HEK293T (cell line): ENCODE results near the gene POLD1.

ENCODE experiments used
- CTCF ChIA-PET: fragments of 350-600 bp; formaldehyde crosslinking; extraction: SDS; loops from one replicate; lab custom pipeline; 2021; ENCODE audit warnings: antibody characterized with exemption, inconsistent platforms; lab: Yijun Ruan, JAX
- POLR2A ChIA-PET: fragments of 350-600 bp; formaldehyde crosslinking; extraction: SDS; loops from one replicate; lab custom pipeline; 2020; ENCODE audit warnings: antibody characterized with exemption, inconsistent platforms; lab: Yijun Ruan, JAX
- DNase-seq: peaks from one replicate; pipeline ENCODE4 v3.0.0; 2012; ENCODE audit warnings: mixed read lengths; ENCODE audit errors: extremely low spot score
- ARNT ChIP-seq: fragments of 450-650 bp; IDR thresholded peaks from 2 replicates; pipeline ENCODE4 v1.6.1; 2017; ENCODE audit warnings: mild to moderate bottlenecking
- BHLHE40 ChIP-seq: fragments of 450-650 bp; IDR thresholded peaks from 2 replicates; pipeline ENCODE4 v1.6.1; 2016; ENCODE audit warnings: mild to moderate bottlenecking, moderate library complexity, borderline replicate concordance
- CTBP1 ChIP-seq: fragments of 450-650 bp; IDR thresholded peaks from 2 replicates; pipeline ENCODE4 v1.6.1; 2016; ENCODE audit warnings: borderline replicate concordance
- ELF4 ChIP-seq: fragments of 450-650 bp; IDR thresholded peaks from 2 replicates; pipeline ENCODE4 v1.6.1; 2017; ENCODE audit warnings: antibody characterized with exemption
- FOXA1 ChIP-seq: fragments of 450-650 bp; IDR thresholded peaks from 2 replicates; pipeline ENCODE4 v1.6.1; 2016; ENCODE audit warnings: mild to moderate bottlenecking
- FOXK2 ChIP-seq: fragments of 450-650 bp; IDR thresholded peaks from 2 replicates; pipeline ENCODE4 v1.6.1; 2016; ENCODE audit warnings: mild to moderate bottlenecking
- FOXM1 ChIP-seq: fragments of 450-650 bp; IDR thresholded peaks from 2 replicates; pipeline ENCODE4 v1.6.1; 2017; ENCODE audit warnings: mild to moderate bottlenecking, borderline replicate concordance
- HDGF ChIP-seq: fragments of 450-650 bp; IDR thresholded peaks from 2 replicates; pipeline ENCODE4 v1.6.1; 2017; ENCODE audit warnings: antibody characterized with exemption, borderline replicate concordance
- L3MBTL2 ChIP-seq: fragments of 450-650 bp; conservative IDR thresholded peaks from 2 replicates; pipeline ENCODE4 v1.6.1; 2016; ENCODE audit warnings: mild to moderate bottlenecking
- LEF1 ChIP-seq: fragments of 450-650 bp; IDR thresholded peaks from 2 replicates; pipeline ENCODE4 v1.6.1; 2017; ENCODE audit warnings: mild to moderate bottlenecking, borderline replicate concordance
- NFRKB ChIP-seq: fragments of 450-650 bp; IDR thresholded peaks from 2 replicates; pipeline ENCODE4 v1.6.1; 2016; ENCODE audit warnings: mild to moderate bottlenecking, moderate library complexity
- PKNOX1 ChIP-seq: fragments of 450-650 bp; IDR thresholded peaks from 2 replicates; pipeline ENCODE4 v1.6.1; 2016
- SP1 ChIP-seq: fragments of 450-650 bp; IDR thresholded peaks from 2 replicates; pipeline ENCODE4 v1.6.1; 2017
- SUZ12 ChIP-seq: fragments of 450-650 bp; IDR thresholded peaks from 2 replicates; pipeline ENCODE4 v1.6.1; 2016; ENCODE audit warnings: mild to moderate bottlenecking
- TARDBP ChIP-seq: fragments of 450-650 bp; IDR thresholded peaks from 2 replicates; pipeline ENCODE4 v1.6.1; 2016
- ZNF384 ChIP-seq: fragments of 450-650 bp; IDR thresholded peaks from 2 replicates; pipeline ENCODE4 v1.6.1; 2016

The POLD1 gene

DNA sequence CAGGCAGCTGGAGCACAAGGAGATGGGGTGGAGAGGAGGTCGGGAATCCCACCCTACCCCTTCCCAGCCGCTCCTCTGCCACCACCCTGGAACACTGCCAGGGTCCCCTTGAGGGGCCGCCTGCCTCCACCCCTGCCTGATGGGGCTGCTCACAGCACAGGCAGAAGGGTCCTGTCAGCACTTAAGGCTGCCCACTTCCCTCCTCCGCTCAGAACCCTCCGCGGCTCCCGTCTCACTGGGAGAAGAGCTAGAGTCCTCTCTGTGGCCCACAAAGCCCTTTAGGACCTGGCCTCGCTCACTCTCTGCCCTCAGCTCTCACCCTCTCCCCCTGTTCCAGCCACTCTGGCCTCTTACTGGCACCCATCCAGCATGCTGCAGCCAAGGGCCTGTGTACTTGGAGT is 3.4 kb upstream of the POLD1 start:
- TF ChIP-seq L3MBTL2: no peak
- no peak for TF ChIP-seq PKNOX1
- TF ChIP-seq HDGF: no peak
- no peak for TF ChIP-seq CTBP1
- TF ChIP-seq LEF1: no peak
- TF ChIP-seq FOXM1: no peak
- no peak for TF ChIP-seq NFRKB
- TF ChIP-seq TARDBP: no peak
- no peak for TF ChIP-seq SUZ12
- no peak for TF ChIP-seq ARNT
- TF ChIP-seq ELF4: no peak
- TF ChIP-seq BHLHE40: no peak
- no peak for TF ChIP-seq FOXK2
- no peak for TF ChIP-seq ZNF384
- no peak for TF ChIP-seq FOXA1
- no peak for TF ChIP-seq SP1
- ChIA-PET POLR2A (no interaction called here), CTCF (no interaction called here)

GRCh38 chr19:50381881-50382729 is 2.0 kb upstream of the POLD1 start:
- POLR2A ChIA-PET: no interaction called here
- DNase-seq: no peak
- TF ChIP-seq NFRKB (no peak), SUZ12 (no peak), SP1 (no peak), FOXK2 (no peak), LEF1 (no peak), BHLHE40 (no peak), ARNT (no peak), HDGF (no peak), ELF4 (no peak), FOXM1 (no peak), CTBP1 (no peak)
- CTCF ChIA-PET: no interaction called here

More for the DNA sequence above, 3.4 kb upstream of the POLD1 start:
- DNase-seq: no peak

GRCh38 chr19:50383001-50383851 is 921 bp upstream of the POLD1 start:
- TF ChIP-seq FOXA1 (no peak), NFRKB (no peak), LEF1 (no peak), SUZ12 (no peak), ARNT (no peak), ZNF384 (no peak), L3MBTL2 (no peak), ELF4 (no peak), FOXK2 (no peak), TARDBP (no peak), HDGF (no peak), BHLHE40 (no peak), SP1 (no peak), FOXM1 (no peak), PKNOX1 (no peak), CTBP1 (no peak)
- DNase-seq: no peak
- POLR2A ChIA-PET: interaction anchor here (0.6 to 2.3 kb wide), 11 partner anchors 8 to 85 kb away, joined by 3 to 27 read pairs (median 4); partner anchors contain the start of gene NR1H2
- CTCF ChIA-PET: interaction anchor here (1.3 to 2.2 kb wide), 2 partner anchors 15 to 173 kb away, joined by 3 to 4 read pairs; no protein-coding TSS in a partner anchor

DNA sequence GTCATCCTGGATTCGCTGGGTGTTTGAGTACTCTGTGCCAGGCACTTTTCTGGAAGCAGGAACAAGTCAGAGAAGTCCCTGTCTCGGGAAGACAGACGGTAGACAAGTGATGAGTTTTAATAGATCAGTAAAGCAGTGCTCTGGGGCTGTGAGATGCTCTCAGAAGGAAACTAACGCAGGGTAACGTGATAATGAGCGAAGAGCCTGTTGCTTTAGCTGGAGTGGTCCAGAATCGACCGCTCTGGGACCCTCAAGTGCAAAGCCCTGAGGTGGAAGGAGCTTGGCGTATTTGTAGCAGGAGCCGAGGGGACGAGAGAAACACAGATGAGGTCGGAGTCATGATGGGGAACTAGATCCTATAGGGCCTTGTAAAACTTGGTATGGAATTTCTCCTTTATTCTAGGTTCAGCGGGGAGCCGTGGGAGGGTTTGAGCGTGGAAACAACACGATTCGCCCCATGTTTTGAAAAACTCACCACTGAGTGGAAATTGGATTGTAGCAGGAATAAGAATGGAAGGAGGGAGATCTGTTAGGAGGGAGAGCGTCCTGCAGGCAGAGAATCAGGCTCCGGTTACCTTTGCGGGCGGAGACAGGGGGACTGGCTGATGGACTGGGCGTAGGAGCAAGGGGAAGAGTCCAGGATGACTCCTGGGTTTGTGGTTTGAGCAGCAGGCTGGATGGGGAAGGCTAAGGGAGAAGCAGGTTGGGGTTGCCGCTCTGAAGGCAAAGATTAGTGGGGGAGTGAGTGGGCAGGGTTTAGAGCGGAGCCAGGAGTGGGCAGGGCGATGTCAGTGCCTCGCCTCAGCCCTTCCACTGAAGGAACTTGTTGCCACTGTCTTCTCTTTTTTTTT is 763 bp downstream of the POLD1 start:
- no peak for DNase-seq
- TF ChIP-seq HDGF: no peak
- no peak for TF ChIP-seq SUZ12
- no peak for TF ChIP-seq FOXM1
- TF ChIP-seq FOXA1: no peak
- TF ChIP-seq PKNOX1: no peak
- TF ChIP-seq LEF1: no peak
- no peak for TF ChIP-seq ARNT
- no peak for TF ChIP-seq NFRKB
- TF ChIP-seq FOXK2: no peak
- TF ChIP-seq BHLHE40: no peak
- TF ChIP-seq SP1: no peak
- no peak for TF ChIP-seq ELF4
- TF ChIP-seq TARDBP: no peak
- no peak for TF ChIP-seq CTBP1
- TF ChIP-seq L3MBTL2: no peak
- no peak for TF ChIP-seq ZNF384
- ChIA-PET CTCF (interaction anchor here (0.6 to 2.2 kb wide), 3 partner anchors 16 to 171 kb away, joined by 3 to 4 read pairs (median 3); no protein-coding TSS in a partner anchor), POLR2A (interaction anchor here (0.6 to 2.3 kb wide), 10 partner anchors 9 to 59 kb away, joined by 3 to 27 read pairs (median 4); partner anchors contain the start of gene NR1H2)
